Central memory CD8-positive, alpha-beta T cell (primary cell): ENCODE measurements around the gene AP5Z1.

ENCODE experiments used
- ATAC-seq: fragments of 150-1000 bp; cut with Tn5 transposase; replicated peaks from 2 replicates; pipeline ENCODE4 v1.10.0; 2022; ENCODE audit warnings: mild to moderate bottlenecking, moderate FRiP score, moderate number of reproducible peaks; ENCODE audit not compliant: poor library complexity, severe bottlenecking; ENCODE audit errors: extremely low read depth
- DNase-seq, 2 donors: peaks; one replicate each; pipeline ENCODE4 v3.0.0; 2021; ENCODE audit warnings: low spot score in 2 of 2
- H3K27ac Mint-ChIP-seq: one replicate; pipeline ENCODE4 v1.8.0; 2022; ENCODE audit warnings: low read depth, mild to moderate bottlenecking, moderate library complexity, mixed read lengths
- H3K27me3 Mint-ChIP-seq: one replicate; pipeline ENCODE4 v1.8.0; 2022; ENCODE audit warnings: mixed read lengths
- H3K36me3 Mint-ChIP-seq: one replicate; pipeline ENCODE4 v1.8.0; 2022; ENCODE audit warnings: mild to moderate bottlenecking, moderate library complexity, mixed read lengths; ENCODE audit not compliant: insufficient read depth
- H3K4me1 Mint-ChIP-seq: one replicate; pipeline ENCODE4 v1.8.0; 2022; ENCODE audit warnings: mixed read lengths
- H3K4me3 Mint-ChIP-seq: one replicate; pipeline ENCODE4 v1.8.0; 2022; ENCODE audit warnings: mild to moderate bottlenecking, moderate library complexity, mixed read lengths
- H3K9me3 Mint-ChIP-seq: one replicate; pipeline ENCODE4 v1.8.0; 2022; ENCODE audit warnings: mixed read lengths

AP5Z1 gene

GRCh38 chr7:4775250-4775847, at the start of gene AP5Z1:
Gene AP5Z1, plus strand, starts transcription at chr7:4775623. Its CDS starts 93 bp downstream, at chr7:4775716.
- Mint-ChIP-seq H3K36me3 (peaks cover 18% of the 10 kb centered on the region), H3K4me3 (peak within 1 kb of the TSS; percentile 99), H3K4me1 (peaks cover 43% of the 10 kb centered on the region), H3K27ac (peak within 1 kb of the TSS; percentile 99), H3K27me3 (no peaks in the 10 kb centered on the region), H3K9me3 (no peaks in the 10 kb centered on the region)
- DNase-seq (peak; percentile 88 to 93), ATAC-seq (peak; percentile 87)

- H3K36me3 Mint-ChIP-seq: peaks cover 13% of the 10 kb centered on the region
- H3K4me3 Mint-ChIP-seq: peak overlapping the region; percentile 76
- peaks cover 31% of the 10 kb centered on the region for H3K4me1 Mint-ChIP-seq
- H3K27ac Mint-ChIP-seq: peak overlapping the region; percentile 72
- no peaks in the 10 kb centered on the region for H3K9me3 Mint-ChIP-seq
- ATAC-seq (no peak), DNase-seq (no peak)
- H3K27me3 Mint-ChIP-seq: no peaks in the 10 kb centered on the region
Observed at GRCh38 chr7:4725850-4726450, 49.5 kb upstream of the AP5Z1 start.

GRCh38 chr7:4726566-4726965, 48.9 kb upstream of the AP5Z1 start:
- H3K9me3 Mint-ChIP-seq: no peaks in the 10 kb centered on the region
- H3K36me3 Mint-ChIP-seq: peaks cover 15% of the 10 kb centered on the region
- peaks cover 28% of the 10 kb centered on the region for H3K4me1 Mint-ChIP-seq
- no peaks in the 10 kb centered on the region for H3K27me3 Mint-ChIP-seq
- no peak overlapping the region for H3K27ac Mint-ChIP-seq
- DNase-seq (no peak), ATAC-seq (no peak)
- no peak overlapping the region for H3K4me3 Mint-ChIP-seq

GRCh38 chr7:4727914-4728705, 47.3 kb upstream of the AP5Z1 start:
- ATAC-seq: no peak
- H3K4me3 Mint-ChIP-seq: no peak overlapping the region

GRCh38 chr7:4729266-4729665, 46.2 kb upstream of the AP5Z1 start:
- Mint-ChIP-seq H3K9me3 (no peaks in the 10 kb centered on the region), H3K4me1 (peaks cover 39% of the 10 kb centered on the region), H3K4me3 (no peak overlapping the region), H3K27ac (no peak overlapping the region), H3K27me3 (no peaks in the 10 kb centered on the region), H3K36me3 (peaks cover 10% of the 10 kb centered on the region)
- DNase-seq (no peak), ATAC-seq (no peak)

More at GRCh38 chr7:4727914-4728705, 47.3 kb upstream of the AP5Z1 start:
- Mint-ChIP-seq H3K27ac (no peak overlapping the region), H3K27me3 (no peaks in the 10 kb centered on the region), H3K4me1 (peaks cover 39% of the 10 kb centered on the region), H3K9me3 (no peaks in the 10 kb centered on the region), H3K36me3 (peaks cover 10% of the 10 kb centered on the region)
- DNase-seq: no peak

- no peak for DNase-seq
- Mint-ChIP-seq H3K4me1 (peaks cover 36% of the 10 kb centered on the region), H3K27me3 (no peaks in the 10 kb centered on the region), H3K4me3 (no peak overlapping the region), H3K36me3 (peaks cover 6% of the 10 kb centered on the region), H3K27ac (no peak overlapping the region), H3K9me3 (no peaks in the 10 kb centered on the region)
- ATAC-seq: no peak
Observed at GRCh38 chr7:4730276-4730675, 45.1 kb upstream of the AP5Z1 start.

- Mint-ChIP-seq H3K36me3 (peaks cover 5% of the 10 kb centered on the region), H3K27me3 (no peaks in the 10 kb centered on the region), H3K27ac (no peak overlapping the region), H3K4me3 (no peak overlapping the region), H3K4me1 (peaks cover 32% of the 10 kb centered on the region), H3K9me3 (no peaks in the 10 kb centered on the region)
- DNase-seq: no peak
- no peak for ATAC-seq
Observed at GRCh38 chr7:4730971-4731370, 44.5 kb upstream of the AP5Z1 start.

GRCh38 chr7:4731803-4732202, 43.6 kb upstream of the AP5Z1 start:
- Mint-ChIP-seq H3K4me3 (no peak overlapping the region), H3K4me1 (peaks cover 35% of the 10 kb centered on the region), H3K27me3 (no peaks in the 10 kb centered on the region), H3K36me3 (peaks cover 5% of the 10 kb centered on the region), H3K9me3 (no peaks in the 10 kb centered on the region), H3K27ac (no peak overlapping the region)
- ATAC-seq (no peak), DNase-seq (no peak)

- Mint-ChIP-seq H3K27me3 (no peaks in the 10 kb centered on the region), H3K36me3 (peaks cover 5% of the 10 kb centered on the region), H3K27ac (peak overlapping the region; percentile 3), H3K4me3 (peak overlapping the region; percentile 45), H3K9me3 (no peaks in the 10 kb centered on the region), H3K4me1 (peaks cover 40% of the 10 kb centered on the region)
- DNase-seq (no peak), ATAC-seq (peak; percentile 36)
Observed at GRCh38 chr7:4733936-4734528, 41.4 kb upstream of the AP5Z1 start.

- Mint-ChIP-seq H3K27me3 (no peaks in the 10 kb centered on the region), H3K9me3 (no peaks in the 10 kb centered on the region), H3K36me3 (peaks cover 5% of the 10 kb centered on the region), H3K4me1 (peaks cover 47% of the 10 kb centered on the region), H3K27ac (peak overlapping the region; percentile 3), H3K4me3 (peak overlapping the region; percentile 45)
- DNase-seq: no peak
- ATAC-seq: no peak
Observed at GRCh38 chr7:4734587-4735345, 40.7 kb upstream of the AP5Z1 start.

- no peaks in the 10 kb centered on the region for H3K9me3 Mint-ChIP-seq
- no peak for ATAC-seq
- DNase-seq: no peak
- no peak overlapping the region for H3K27ac Mint-ChIP-seq
- H3K4me1 Mint-ChIP-seq: peaks cover 45% of the 10 kb centered on the region
- no peak overlapping the region for H3K4me3 Mint-ChIP-seq
- no peaks in the 10 kb centered on the region for H3K27me3 Mint-ChIP-seq
- H3K36me3 Mint-ChIP-seq: peaks cover 12% of the 10 kb centered on the region
Observed at GRCh38 chr7:4737300-4737699, 38.1 kb upstream of the AP5Z1 start.
